Gastrocnemius medialis (tissue), 4 donors: ENCODE measurements around the gene MYO7A.

ENCODE experiments used
- POLR2A ChIP-seq, 2 donors: fragments of 450-650 bp; IDR thresholded peaks; one replicate each; pipeline ENCODE4 v1.6.1; 2017; ENCODE audit warnings: antibody characterized with exemption in 2 of 2, mild to moderate bottlenecking in 2 of 2, moderate library complexity in 2 of 2
- TF ChIP-seq, protein P1 (sequence below), 5 experiments: fragments of 450-650 bp in 3 of 5; fragments of 200-600 bp in 2 of 5; sonication (generic) in 2 of 5; IDR thresholded peaks in 4 of 5; conservative IDR thresholded peaks in 1 of 5; 1 replicate in 4 of 5; 2 replicates in 1 of 5; pipeline ENCODE4 v1.5.1; 2016 to 2019; ENCODE audit warnings: antibody characterized with exemption in 5 of 5, mild to moderate bottlenecking in 3 of 5, moderate library complexity in 3 of 5

DNA sequence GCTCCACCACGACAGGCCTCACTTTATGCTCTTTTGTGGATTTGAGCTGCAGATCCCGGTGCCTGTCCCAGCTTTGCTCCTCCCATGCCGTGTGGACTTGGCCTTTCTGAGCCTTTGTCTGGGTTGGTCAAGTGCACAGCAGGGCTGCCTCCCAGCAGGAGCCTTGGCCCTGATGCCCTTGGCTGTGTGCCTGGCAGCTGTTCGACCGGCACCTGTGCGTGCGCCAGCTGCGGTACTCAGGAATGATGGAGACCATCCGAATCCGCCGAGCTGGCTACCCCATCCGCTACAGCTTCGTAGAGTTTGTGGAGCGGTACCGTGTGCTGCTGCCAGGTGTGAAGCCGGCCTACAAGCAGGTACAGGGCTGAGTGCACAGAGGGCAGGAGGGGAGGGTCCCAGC is 46.5 kb downstream of the MYO7A start:
- TF ChIP-seq, protein P1, sequence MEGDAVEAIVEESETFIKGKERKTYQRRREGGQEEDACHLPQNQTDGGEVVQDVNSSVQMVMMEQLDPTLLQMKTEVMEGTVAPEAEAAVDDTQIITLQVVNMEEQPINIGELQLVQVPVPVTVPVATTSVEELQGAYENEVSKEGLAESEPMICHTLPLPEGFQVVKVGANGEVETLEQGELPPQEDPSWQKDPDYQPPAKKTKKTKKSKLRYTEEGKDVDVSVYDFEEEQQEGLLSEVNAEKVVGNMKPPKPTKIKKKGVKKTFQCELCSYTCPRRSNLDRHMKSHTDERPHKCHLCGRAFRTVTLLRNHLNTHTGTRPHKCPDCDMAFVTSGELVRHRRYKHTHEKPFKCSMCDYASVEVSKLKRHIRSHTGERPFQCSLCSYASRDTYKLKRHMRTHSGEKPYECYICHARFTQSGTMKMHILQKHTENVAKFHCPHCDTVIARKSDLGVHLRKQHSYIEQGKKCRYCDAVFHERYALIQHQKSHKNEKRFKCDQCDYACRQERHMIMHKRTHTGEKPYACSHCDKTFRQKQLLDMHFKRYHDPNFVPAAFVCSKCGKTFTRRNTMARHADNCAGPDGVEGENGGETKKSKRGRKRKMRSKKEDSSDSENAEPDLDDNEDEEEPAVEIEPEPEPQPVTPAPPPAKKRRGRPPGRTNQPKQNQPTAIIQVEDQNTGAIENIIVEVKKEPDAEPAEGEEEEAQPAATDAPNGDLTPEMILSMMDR (IDR thresholded peaks at IDR 0.05 in 4 of 5, conservative IDR thresholded peaks at IDR 0.05 in 1 of 5): no peak
- no peak for TF ChIP-seq POLR2A (IDR thresholded peaks at IDR 0.05)
